Vagina (tissue), 2 donors: Measurements from ENCODE around the gene NLGN2. TPM values are rescaled to one million over a fixed set of nuclear protein-coding genes. Genes with fewer than 3 reads are reported as not detected.

ENCODE experiments used
- DNase-seq, 2 donors: peaks; one replicate each; pipeline ENCODE4 v3.0.0-alpha.2; 2017; ENCODE audit errors: extremely low spot score in 2 of 2
- H3K27ac ChIP-seq: fragments of 200-600 bp; sonication (generic); one replicate; pipeline ENCODE4 v1.5.1; 2019
- H3K27me3 ChIP-seq: fragments of 200-600 bp; sonication (generic); one replicate; pipeline ENCODE4 v1.5.1; 2019
- H3K36me3 ChIP-seq, 2 donors: fragments of 200-600 bp; sonication (generic); one replicate each; pipeline ENCODE4 v1.5.1; 2017 to 2019
- H3K4me1 ChIP-seq: fragments of 200-600 bp; sonication (generic); one replicate; pipeline ENCODE4 v1.5.1; 2019
- H3K4me3 ChIP-seq, 2 donors: fragments of 200-600 bp; sonication (generic); 1 replicate in 1 of 2; 2 replicates in 1 of 2; pipeline ENCODE4 v1.5.1; 2016 to 2019
- H3K9me3 ChIP-seq: fragments of 200-600 bp; sonication (generic); one replicate; pipeline ENCODE4 v1.5.1; 2019
- CTCF ChIP-seq, 3 experiments: fragments of 450-650 bp in 2 of 3; fragments of 200-600 bp in 1 of 3; sonication (generic) in 1 of 3; IDR thresholded peaks; one replicate each; pipeline ENCODE4 v1.5.1; 2017 to 2019; ENCODE audit warnings: antibody characterized with exemption in 3 of 3, mild to moderate bottlenecking in 2 of 3, moderate library complexity in 2 of 3
- POLR2A ChIP-seq, 2 donors: fragments of 450-650 bp; IDR thresholded peaks; one replicate each; pipeline ENCODE4 v1.6.1; 2017; ENCODE audit warnings: antibody characterized with exemption in 2 of 2, mild to moderate bottlenecking in 2 of 2, moderate library complexity in 2 of 2
- POLR2AphosphoS5 ChIP-seq, 2 donors: sonication (generic); formaldehyde crosslinking; IDR thresholded peaks; one replicate each; pipeline ENCODE4 v1.9.0; 2017; ENCODE audit warnings: antibody characterized with exemption in 2 of 2, mild to moderate bottlenecking in 2 of 2, low read depth in 1 of 2; ENCODE audit not compliant: insufficient read depth in 1 of 2
- intact Hi-C: fragments of 100-400 bp; cut with DNase I; formaldehyde crosslinking; loops from one replicate; pipeline ENCODE4 v1.15.1; 2023
- total RNA-seq: library from RNA; depleted of rRNA; stranded (reverse); fragments of >200 nt; gene quantifications from one replicate; pipeline ENCODE4 v1.2.3, GENCODE V29; 2016

NLGN2 gene
- total RNA-seq, 1 donor from 2014 or later: 25.5 TPM

- Histone ChIP-seq H3K27ac (no peak overlapping the region), H3K27me3 (no peaks in the 10 kb centered on the region), H3K36me3 (no peaks in the 10 kb centered on the region), H3K4me3 (no peak overlapping the region), H3K4me1 (no peaks in the 10 kb centered on the region), H3K9me3 (no peaks in the 10 kb centered on the region)
- no peak for DNase-seq
- no peak for TF ChIP-seq POLR2A (IDR thresholded peaks at IDR 0.05)
- no peak for TF ChIP-seq POLR2AphosphoS5 (IDR thresholded peaks at IDR 0.05; ENCODE audit: insufficient read depth in 1 of 2, low read depth in 1 of 2)
- TF ChIP-seq CTCF (IDR thresholded peaks at IDR 0.05): no peak
- intact Hi-C loops: no loop called here
Observed at GRCh38 chr17:7429722-7430121, 22.1 kb downstream of the NLGN2 start.

GRCh38 chr17:7431231-7431630, 23.6 kb downstream of the NLGN2 start:
- Histone ChIP-seq H3K4me1 (peaks cover 8% of the 10 kb centered on the region), H3K27ac (no peak overlapping the region), H3K9me3 (no peaks in the 10 kb centered on the region), H3K36me3 (no peaks in the 10 kb centered on the region), H3K27me3 (no peaks in the 10 kb centered on the region), H3K4me3 (no peak overlapping the region)
- no peak for DNase-seq
- intact Hi-C loops: no loop called here
- TF ChIP-seq CTCF (IDR thresholded peaks at IDR 0.05): no peak
- TF ChIP-seq POLR2AphosphoS5 (IDR thresholded peaks at IDR 0.05; ENCODE audit: insufficient read depth in 1 of 2, low read depth in 1 of 2): no peak
- TF ChIP-seq POLR2A (IDR thresholded peaks at IDR 0.05): no peak

GRCh38 chr17:7432296-7432695, 24.7 kb downstream of the NLGN2 start:
- Histone ChIP-seq H3K4me3 (no peak overlapping the region), H3K9me3 (no peaks in the 10 kb centered on the region), H3K27ac (no peak overlapping the region), H3K27me3 (no peaks in the 10 kb centered on the region), H3K4me1 (peaks cover 18% of the 10 kb centered on the region), H3K36me3 (no peaks in the 10 kb centered on the region)
- intact Hi-C loops: no loop called here
- no peak for DNase-seq
- TF ChIP-seq POLR2AphosphoS5 (IDR thresholded peaks at IDR 0.05; ENCODE audit: insufficient read depth in 1 of 2, low read depth in 1 of 2): no peak
- no peak for TF ChIP-seq POLR2A (IDR thresholded peaks at IDR 0.05)
- TF ChIP-seq CTCF (IDR thresholded peaks at IDR 0.05): no peak

- Histone ChIP-seq H3K4me1 (peaks cover 54% of the 10 kb centered on the region), H3K36me3 (no peaks in the 10 kb centered on the region), H3K27ac (peak overlapping the region; percentile 81), H3K9me3 (no peaks in the 10 kb centered on the region), H3K4me3 (peak overlapping the region; percentile 34 to 49), H3K27me3 (no peaks in the 10 kb centered on the region)
- intact Hi-C loops: loop anchor here (5.0 kb wide), 2 partner anchors 84 to 121 kb away; partner anchors contain the start of genes KCTD11 and TNFSF13
- TF ChIP-seq POLR2AphosphoS5 (IDR thresholded peaks at IDR 0.05; ENCODE audit: insufficient read depth in 1 of 2, low read depth in 1 of 2) (no peak), POLR2A (IDR thresholded peaks at IDR 0.05) (no peak), CTCF (IDR thresholded peaks at IDR 0.05) (no peak)
- no peak for DNase-seq
Observed at GRCh38 chr17:7435676-7436555, 28.3 kb downstream of the NLGN2 start.
